ENCODE results near the gene INSR.

Gene INSR

DNA sequence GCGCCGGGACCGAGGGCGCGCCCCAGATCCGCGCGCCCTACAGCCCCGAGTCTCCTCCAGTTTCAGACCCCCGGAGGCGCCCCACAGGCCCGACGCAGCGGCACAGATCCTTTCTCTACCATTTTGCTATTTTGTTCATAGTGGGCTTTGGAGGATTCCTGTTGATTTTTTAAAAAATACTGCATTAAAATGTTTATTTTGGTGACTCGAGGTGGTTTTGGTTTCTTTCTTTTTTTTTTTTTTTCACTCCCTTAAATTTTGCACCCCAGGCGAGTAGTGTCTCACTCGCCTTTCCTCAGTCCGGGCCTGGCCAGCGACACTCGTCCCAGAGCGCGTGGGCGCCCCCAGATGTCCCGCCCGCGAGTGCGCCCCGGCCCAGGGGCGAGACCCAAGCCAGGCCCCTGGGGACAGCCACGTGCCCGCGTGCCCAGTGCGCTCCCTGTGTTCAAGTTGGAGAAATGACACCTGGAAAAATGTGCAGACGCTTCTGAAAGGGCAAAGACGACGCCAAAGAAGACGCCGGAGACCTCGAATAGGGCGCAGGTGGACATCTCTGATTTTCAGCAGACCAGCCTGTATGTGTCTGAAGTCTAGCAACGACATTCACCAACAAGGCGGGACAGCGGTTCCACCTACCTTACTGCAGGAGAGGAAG is 471 bp upstream of the INSR start:
- peak; percentile 37 to 53 for DNase-seq

DNA sequence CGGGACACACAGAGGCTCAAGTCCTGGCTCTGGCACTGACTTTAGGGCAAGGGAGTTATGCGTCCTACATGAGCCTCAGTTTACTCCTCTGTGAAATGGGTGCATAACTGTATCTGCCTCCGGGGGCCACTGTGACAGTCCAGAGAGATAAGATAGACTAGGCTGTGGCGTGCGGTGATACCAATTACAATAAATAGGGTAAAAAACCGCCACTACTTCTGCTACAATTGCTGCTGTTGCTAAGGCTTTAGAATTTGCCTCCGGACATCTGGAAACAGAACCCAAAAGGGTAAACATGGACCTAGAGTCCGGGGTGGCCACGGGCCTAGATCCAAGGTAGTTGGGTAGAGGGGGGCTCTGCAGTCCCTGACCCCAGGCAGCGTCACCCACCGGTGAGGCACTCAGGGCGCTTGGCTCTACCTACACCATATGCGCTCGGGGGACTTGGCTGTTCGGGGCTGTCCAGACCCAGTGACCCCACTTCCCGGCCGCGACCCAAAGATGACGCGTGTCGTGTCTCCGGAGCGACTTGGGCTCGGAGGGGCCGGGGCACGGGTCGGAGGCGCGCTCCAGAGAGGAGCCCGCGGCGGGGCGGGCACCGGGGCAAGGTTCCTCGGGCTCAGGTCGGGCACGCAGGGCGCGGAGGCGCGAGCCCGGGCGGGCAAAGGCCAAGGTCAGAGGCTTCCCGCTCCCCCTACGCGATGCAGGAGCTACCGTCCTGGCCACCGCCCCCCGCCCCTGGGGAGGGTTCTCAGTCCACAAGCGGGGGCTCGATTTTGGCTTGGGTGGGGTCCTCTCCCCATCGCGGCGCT is 1.1 kb downstream of the INSR start:
- DNase-seq: peak; percentile 3 to 13

GRCh38 chr19:7292352-7292949 is 1.8 kb downstream of the INSR start:
- DNase-seq: no peak

- DNase-seq: no peak
These were observed 5.2 kb downstream of the INSR start for GRCh38 chr19:7288977-7289376.

DNA sequence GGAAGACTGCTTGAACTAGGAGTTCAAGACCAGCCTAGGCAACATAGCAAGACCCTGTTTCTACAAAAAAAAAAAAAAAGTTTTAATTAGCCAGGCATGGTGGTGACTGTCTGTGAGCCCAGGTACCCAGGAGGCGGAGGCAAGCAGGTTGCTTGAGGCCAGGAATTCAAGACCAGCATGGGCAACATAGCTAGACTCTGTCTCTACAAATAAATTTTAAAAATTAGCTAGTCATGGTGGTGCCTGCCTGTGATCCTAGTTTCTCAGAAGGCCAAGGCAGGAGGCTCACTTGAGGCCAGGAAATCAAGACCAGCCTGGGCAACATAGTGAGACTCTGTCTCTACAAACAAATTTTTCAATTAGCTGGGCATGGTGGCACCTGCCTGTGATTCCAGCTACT is 6.1 kb downstream of the INSR start:
- no peak for DNase-seq

DNA sequence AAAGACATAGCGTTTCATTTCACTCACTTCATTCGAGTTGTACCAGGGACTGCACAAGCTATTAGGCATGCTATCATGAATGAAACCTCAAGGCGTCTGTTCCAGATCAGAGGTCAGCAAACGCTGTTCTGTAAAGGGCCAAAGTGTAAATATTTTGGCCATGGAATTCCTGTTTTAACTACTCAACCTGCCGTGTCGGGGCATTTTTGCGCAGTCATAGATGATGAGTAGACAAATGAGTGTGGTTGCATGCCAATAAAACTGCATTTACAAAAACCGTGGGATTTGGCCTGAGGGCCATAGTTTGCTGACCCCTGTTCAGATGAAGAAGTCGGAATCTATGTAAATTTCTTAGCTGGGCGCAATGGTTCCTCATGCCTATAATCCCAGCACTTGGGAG is 6.5 kb downstream of the INSR start:
- no peak for DNase-seq

GRCh38 chr19:7280940-7281666 is 13.1 kb downstream of the INSR start:
- DNase-seq: no peak

GRCh38 chr19:7272856-7273578 is 21.2 kb downstream of the INSR start:
- DNase-seq: no peak

DNA sequence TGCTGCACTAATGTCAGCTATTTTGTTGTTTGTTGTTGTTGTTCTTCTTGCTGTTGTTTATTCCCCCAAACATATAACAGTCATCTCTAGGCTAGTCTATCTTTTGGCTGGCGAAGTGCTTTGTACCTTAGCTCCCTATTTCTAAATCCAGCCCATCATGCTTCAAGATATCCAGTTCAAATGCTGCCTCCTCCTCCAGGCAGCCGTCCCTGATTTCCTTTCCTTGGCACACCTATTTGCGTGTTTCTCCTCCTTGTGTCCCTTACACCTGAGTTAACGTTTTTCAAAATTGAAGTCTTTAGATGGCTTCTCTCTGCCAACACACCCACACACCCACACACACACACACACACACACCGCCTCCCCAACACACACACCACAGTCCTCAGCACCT is 25.5 kb downstream of the INSR start:
- no peak for DNase-seq

DNA sequence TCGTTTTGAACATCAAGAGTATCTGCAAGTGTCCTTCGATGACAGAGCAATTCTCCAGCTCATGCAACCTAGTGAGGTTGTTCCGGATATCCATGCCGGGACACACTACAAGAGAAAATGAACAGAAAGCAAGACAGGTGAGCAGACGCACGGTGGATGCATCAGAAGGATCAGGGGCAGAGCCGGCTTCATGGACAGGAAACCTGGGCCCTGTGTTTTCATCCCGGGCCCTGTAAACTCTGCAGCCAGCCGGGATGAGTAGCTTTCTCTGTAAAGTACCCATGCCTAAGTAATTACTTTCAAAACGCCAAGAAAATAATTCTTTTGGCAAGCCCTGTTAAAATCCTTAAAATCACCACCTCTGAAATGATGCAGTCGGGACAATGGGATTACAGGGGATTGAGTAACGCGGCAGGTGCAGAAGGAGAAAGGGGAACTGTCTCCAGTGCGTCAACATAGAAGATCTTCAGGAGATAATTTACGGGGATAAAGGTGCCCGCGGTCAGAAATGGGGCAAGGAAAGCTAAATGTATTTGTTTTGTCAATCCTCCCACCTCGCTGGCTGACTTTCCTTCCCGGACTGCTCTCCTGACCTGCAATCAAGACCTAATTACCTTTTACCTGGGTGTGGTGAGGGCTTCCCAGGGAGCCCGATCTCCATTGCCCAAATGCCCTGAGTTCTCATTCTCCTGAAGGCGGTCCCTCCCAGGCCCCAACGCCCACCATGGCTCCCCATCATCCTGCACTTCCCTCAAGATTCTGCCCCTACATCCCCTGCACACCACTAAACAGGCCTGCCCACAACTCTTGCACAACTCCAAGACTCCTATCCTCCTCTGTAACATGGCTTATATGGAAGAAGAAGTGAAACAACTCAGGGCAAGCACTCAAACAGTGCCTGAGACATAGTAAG is 26.2 kb downstream of the INSR start:
- DNase-seq: no peak

DNA sequence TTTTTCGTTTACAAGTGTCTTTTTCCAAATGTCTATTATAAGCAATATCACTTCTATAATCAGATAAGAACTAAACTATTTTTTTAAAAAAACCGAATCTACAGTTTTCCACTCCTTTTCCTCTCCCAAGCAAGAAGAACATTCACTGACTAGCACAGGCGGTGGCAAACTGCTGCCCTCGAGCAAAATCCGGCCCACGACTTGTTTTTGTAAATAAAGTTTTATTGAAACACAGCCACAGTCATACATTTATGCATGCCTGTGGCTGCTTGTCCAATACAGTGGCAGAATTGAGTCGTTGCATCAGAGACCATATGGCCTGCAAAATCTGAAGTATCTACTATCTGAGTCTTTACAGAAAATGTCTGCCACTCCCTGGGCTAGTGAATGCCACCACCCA is 27.4 kb downstream of the INSR start:
- DNase-seq: no peak

- no peak for DNase-seq
These were observed 28.3 kb downstream of the INSR start for GRCh38 chr19:7265963-7266362.

GRCh38 chr19:7264858-7265257 is 29.4 kb downstream of the INSR start:
- no peak for DNase-seq

DNA sequence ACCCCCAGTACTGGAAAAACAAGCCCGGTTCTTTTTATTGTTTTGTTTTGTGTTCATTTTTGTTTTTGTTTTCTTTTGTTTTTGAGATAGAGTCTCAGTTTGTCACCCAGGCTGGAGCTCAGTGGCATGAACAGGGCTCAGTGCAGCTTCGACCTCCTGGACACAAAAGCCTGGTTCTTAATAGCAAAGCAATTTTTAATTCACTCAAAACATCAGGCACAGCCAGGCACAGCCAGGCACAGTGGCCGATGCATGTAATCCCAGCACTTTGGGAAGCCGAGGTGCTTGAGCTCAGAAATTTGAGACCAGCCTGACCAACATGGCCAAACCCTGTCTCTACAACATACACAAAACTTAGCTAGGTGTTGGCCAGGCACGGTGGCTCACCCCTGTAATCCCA is 30.7 kb downstream of the INSR start:
- no peak for DNase-seq

DNA sequence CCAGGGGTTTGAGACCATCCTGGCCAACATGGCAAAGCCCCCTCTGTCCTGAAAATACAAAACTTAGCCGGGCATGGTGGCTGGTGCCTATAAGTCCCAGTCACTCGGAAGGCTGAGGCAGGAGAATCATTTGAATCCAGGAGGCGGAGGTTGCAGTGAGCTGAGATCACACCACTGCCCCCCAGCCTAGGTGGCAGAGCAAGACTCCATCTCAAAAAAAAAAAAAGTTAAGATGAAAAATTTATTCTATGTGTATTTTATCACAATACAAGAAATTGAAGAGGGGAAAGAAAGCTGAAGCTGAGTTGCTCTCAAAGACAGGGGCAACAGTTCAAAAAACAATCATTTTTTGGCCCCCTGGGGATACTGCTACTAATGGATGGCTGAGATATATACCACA is 31.1 kb downstream of the INSR start:
- DNase-seq: no peak

DNA sequence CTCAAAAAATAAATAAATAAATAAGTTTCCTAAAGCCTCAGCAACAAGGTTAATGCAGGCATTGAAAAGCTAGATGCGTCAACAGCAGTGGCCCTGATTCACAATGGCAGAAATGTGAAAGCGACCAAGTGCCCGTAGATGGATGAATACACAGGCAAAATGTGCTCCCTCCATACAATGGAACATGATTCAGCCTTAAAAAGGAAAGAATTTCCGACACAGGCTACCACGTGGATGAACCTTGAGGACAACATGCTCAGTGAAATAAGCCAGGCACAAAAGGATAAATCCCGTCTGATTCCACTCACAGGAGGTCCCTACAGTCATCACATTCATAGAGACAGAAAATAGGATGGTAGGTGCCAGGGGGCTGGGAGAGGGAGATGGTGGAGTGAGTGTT is 31.7 kb downstream of the INSR start:
- DNase-seq: no peak

DNA sequence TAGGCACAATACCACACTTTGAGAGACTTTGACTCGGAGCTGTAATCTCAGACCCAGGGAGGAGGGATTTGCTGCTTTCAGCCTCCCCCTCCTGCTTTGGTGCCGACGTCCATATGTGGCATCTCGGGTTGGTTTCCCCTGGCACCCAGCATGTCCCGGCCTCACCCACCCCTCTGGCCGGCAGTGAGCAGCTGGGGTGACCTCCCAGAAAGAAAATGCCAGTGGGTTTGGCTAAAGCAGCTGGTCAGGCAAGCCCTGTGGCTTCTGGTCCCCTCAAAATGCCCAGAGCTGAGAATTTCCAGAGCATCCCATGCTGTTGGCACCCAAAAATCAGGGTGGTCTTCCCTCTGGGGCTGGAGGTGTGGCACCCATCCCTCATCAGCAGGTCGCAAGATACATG is 34.1 kb downstream of the INSR start:
- DNase-seq: no peak

- no peak for DNase-seq
These were observed 35.3 kb downstream of the INSR start for GRCh38 chr19:7258840-7259395.

- DNase-seq: no peak
These were observed 36.0 kb downstream of the INSR start for GRCh38 chr19:7258041-7258839.

Measured in activated CD4-positive, alpha-beta T cell treated with anti-CD3 and anti-CD28 coated beads, Interleukin-2, amount 50 U/mL, for 48 hours (primary cell).